ENCODE measurements around the gene RNF157.

RNF157 gene

GRCh38 chr17:76161619-76162266 lies 78.5 kb downstream of the RNF157 start:
- TF ChIP-seq POLR2A (IDR thresholded peaks at IDR 0.05; ENCODE audit: low read depth, low read length), result no peak
- no peak for FAIRE-seq
- no peak for DNase-seq (ENCODE audit: insufficient read length, low spot score)

- DNase-seq (ENCODE audit: insufficient read length, low spot score) (no peak), FAIRE-seq (no peak)
- no peak for TF ChIP-seq POLR2A (IDR thresholded peaks at IDR 0.05; ENCODE audit: low read depth, low read length)
Observed at GRCh38 chr17:76160896-76161528, 79.3 kb downstream of the RNF157 start.

- no peak for TF ChIP-seq POLR2A (IDR thresholded peaks at IDR 0.05; ENCODE audit: low read depth, low read length)
- FAIRE-seq (no peak), DNase-seq (ENCODE audit: insufficient read length, low spot score) (no peak)
Observed at GRCh38 chr17:76159157-76159556, 81.1 kb downstream of the RNF157 start.

DNA sequence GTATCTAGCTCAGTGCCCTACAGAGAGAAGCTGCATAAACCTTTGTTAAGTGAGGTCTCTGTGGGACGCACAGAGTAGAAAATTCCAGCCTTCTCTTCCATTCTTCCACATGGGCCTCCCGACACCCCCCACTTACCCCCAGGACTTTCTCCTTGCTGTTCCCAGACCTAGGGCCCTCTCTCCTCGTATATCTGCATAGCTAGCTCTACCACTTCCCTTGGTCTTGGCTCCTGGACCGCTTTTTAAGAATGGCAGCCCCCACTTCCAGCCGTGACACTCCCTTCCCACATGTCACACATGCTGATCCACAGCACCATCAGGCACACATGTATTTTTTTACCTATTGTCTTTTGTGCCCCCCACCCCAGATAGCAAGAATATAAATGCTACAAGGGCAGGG lies 82.5 kb downstream of the RNF157 start:
- no peak for TF ChIP-seq POLR2A (IDR thresholded peaks at IDR 0.05; ENCODE audit: low read depth, low read length)

GRCh38 chr17:76156662-76156991 lies 83.7 kb downstream of the RNF157 start:
- no peak for TF ChIP-seq POLR2A (IDR thresholded peaks at IDR 0.05; ENCODE audit: low read depth, low read length)
- FAIRE-seq, result no peak

More for the DNA sequence above, 82.5 kb downstream of the RNF157 start:
- FAIRE-seq (no peak), DNase-seq (ENCODE audit: insufficient read length, low spot score) (no peak)

GRCh38 chr17:76155988-76156661 lies 84.2 kb downstream of the RNF157 start:
- FAIRE-seq (no peak), DNase-seq (ENCODE audit: insufficient read length, low spot score) (no peak)
- no peak for TF ChIP-seq POLR2A (IDR thresholded peaks at IDR 0.05; ENCODE audit: low read depth, low read length)

More at GRCh38 chr17:76156662-76156991, 83.7 kb downstream of the RNF157 start:
- DNase-seq (ENCODE audit: insufficient read length, low spot score), result no peak

GRCh38 chr17:76154936-76155845 lies 85.1 kb downstream of the RNF157 start:
- no peak for TF ChIP-seq POLR2A (IDR thresholded peaks at IDR 0.05; ENCODE audit: low read depth, low read length)
- FAIRE-seq (no peak), DNase-seq (ENCODE audit: insufficient read length, low spot score) (no peak)

DNA sequence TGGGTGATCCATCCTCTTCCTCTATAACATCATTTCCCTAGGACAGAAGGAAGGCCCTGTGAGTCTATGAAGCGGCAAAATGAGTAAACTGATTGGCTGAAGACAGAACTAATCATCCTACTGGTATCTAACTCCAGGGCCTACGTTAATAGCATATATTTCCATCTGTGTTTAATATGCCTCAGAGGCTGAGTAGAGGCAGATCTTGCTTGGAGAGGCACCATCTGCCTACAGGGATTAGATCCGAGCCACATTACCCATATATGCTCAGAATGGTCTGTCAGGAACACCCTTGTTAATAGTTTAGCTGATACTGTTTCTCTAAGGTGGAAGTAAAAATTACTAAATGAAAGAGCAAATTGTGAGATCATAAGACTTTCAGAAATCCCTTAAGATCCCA lies 86.0 kb downstream of the RNF157 start:
- no peak for TF ChIP-seq POLR2A (IDR thresholded peaks at IDR 0.05; ENCODE audit: low read depth, low read length)
- FAIRE-seq, result no peak

GRCh38 chr17:76153640-76154039 lies 86.7 kb downstream of the RNF157 start:
- TF ChIP-seq POLR2A (IDR thresholded peaks at IDR 0.05; ENCODE audit: low read depth, low read length), result no peak
- FAIRE-seq, result no peak
- no peak for DNase-seq (ENCODE audit: insufficient read length, low spot score)

More for the DNA sequence above, 86.0 kb downstream of the RNF157 start:
- DNase-seq (ENCODE audit: insufficient read length, low spot score), result no peak

DNA sequence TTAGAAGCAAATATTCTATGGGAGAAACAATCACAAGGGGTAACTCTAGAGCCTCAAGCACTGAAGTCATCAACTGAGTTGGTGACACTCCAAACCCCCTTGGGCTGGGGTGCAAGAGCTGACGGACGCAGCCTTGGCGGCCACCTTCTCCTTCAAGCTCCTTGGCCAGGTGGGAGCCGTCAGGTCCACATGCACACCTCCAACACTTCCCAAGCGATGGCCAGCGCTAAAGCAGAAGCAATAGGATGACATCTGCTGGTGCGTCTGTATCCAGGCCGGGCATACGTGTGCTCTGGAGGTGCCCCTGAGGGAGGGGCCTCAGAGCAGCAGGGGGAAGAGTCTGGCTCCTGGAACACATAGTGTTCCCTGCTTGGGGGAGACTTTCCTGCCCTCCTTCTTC lies 87.1 kb downstream of the RNF157 start:
- no peak for TF ChIP-seq POLR2A (IDR thresholded peaks at IDR 0.05; ENCODE audit: low read depth, low read length)
- FAIRE-seq (no peak), DNase-seq (ENCODE audit: insufficient read length, low spot score) (no peak)

DNA sequence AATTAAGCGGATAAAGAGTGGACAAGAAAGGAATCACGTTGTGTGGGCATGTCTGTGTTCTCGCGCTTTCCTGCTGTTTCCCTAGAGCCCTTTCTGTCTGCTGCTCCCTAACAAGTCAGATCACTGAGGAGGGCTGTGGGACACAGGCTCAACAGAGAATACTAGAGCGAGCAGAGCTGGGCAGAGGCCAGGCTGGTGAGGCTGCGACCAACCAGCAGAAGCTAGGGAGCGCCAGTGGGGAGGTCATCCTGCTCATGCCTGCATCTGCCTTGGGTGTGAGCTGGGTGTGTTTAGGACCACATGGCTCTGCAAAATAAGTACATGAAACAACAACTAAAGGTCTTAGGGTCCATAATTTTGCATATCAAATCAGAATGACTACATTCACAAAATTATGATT lies 87.7 kb downstream of the RNF157 start:
- no peak for FAIRE-seq
- TF ChIP-seq POLR2A (IDR thresholded peaks at IDR 0.05; ENCODE audit: low read depth, low read length), result no peak
- no peak for DNase-seq (ENCODE audit: insufficient read length, low spot score)

DNA sequence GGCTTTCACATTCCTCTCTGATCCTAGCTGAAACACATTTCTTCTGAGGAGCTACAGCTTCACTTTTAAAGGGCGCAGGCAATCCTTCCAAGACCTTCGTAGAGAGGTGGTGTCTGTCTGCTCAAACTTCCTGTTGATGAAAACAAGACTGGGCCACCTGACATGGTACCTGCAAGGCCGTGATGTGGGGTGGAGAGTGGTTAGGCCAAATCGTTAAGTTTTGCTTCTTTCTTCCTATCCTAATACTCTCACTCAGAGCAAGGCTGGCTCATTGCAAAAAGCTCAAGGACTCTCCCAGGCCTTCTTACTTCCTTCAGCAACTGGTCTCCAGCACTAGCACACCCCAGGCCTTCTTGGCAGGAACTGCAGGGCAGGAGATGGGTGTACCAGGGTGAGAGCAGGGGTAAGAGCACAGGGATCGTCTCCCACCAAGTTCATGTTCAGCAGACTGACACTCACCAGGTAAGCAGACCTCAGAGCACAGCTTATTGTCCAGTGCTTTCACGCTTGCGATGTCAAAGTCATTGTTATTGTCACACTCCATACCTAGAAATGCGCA lies 88.3 kb downstream of the RNF157 start:
- DNase-seq (ENCODE audit: insufficient read length, low spot score), result no peak
- no peak for FAIRE-seq
- no peak for TF ChIP-seq POLR2A (IDR thresholded peaks at IDR 0.05; ENCODE audit: low read depth, low read length)

- DNase-seq (ENCODE audit: insufficient read length, low spot score) (no peak), FAIRE-seq (no peak)
- TF ChIP-seq POLR2A (IDR thresholded peaks at IDR 0.05; ENCODE audit: low read depth, low read length), result no peak
Observed at GRCh38 chr17:76150712-76151622, 89.3 kb downstream of the RNF157 start.

Measured in H54 (cell line).